SK-N-SH (cell line): ENCODE data around the gene RBM18. TPM values are rescaled to one million over a fixed set of nuclear protein-coding genes. Genes with fewer than 3 reads are reported as not detected.

Source experiments
- CTCF ChIA-PET: fragments of 300-600, 350-600 bp; formaldehyde crosslinking; extraction: SDS; loops from one replicate; lab custom pipeline; 2021; lab: Yijun Ruan, JAX
- POLR2A ChIA-PET: fragments of 350-600 bp; sonication (Branson Sonifier 250); formaldehyde crosslinking; extraction: SDS; loops from one replicate; lab custom pipeline; 2020; ENCODE audit warnings: antibody characterized with exemption, inconsistent platforms; lab: Yijun Ruan, JAX
- DNase-seq: peaks from one replicate; pipeline ENCODE4 v3.0.0; 2012
- H2AFZ ChIP-seq: fragments of 200-600 bp; sonication (generic); 2 replicates; pipeline ENCODE4 v1.8.1; 2016; ENCODE audit warnings: antibody characterized with exemption, mild to moderate bottlenecking, low read depth
- H3F3A ChIP-seq: fragments of 200-600 bp; sonication (generic); replicated peaks from 2 replicates; pipeline ENCODE3; 2016; ENCODE audit warnings: antibody characterized with exemption, mild to moderate bottlenecking; ENCODE audit not compliant: insufficient read depth
- H3K27ac ChIP-seq, 2 experiments: fragments of 200-500 bp in 1 of 2; fragments of 200-600 bp in 1 of 2; sonication (Bioruptor generic) in 1 of 2; sonication (generic), shearing (Covaris generic) in 1 of 2; 2 replicates each; pipeline versions ENCODE4 v1.5.1 to v1.6.1; 2014 to 2016; ENCODE audit warnings: low read depth in 2 of 2, inconsistent platforms in 1 of 2, low read length in 1 of 2, mild to moderate bottlenecking in 1 of 2, mixed read lengths in 1 of 2
- H3K27me3 ChIP-seq: fragments of 200-600 bp; sonication (generic), shearing (Covaris generic); 2 replicates; pipeline ENCODE4 v1.6.1; 2016; ENCODE audit warnings: mixed run types; ENCODE audit not compliant: insufficient read depth
- H3K36me3 ChIP-seq, 2 experiments: fragments of 200-500 bp in 1 of 2; fragments of 200-600 bp in 1 of 2; sonication (Bioruptor generic) in 1 of 2; sonication (generic) in 1 of 2; replicated peaks in 1 of 2; 2 replicates each; pipeline versions ENCODE3 to v1.5.1; 2014 to 2016; ENCODE audit warnings: low read length in 1 of 2, mild to moderate bottlenecking in 1 of 2; ENCODE audit not compliant: insufficient read depth in 2 of 2, control insufficient read depth in 1 of 2
- H3K4me1 ChIP-seq, 2 experiments: fragments of 200-500 bp in 1 of 2; fragments of 200-600 bp in 1 of 2; sonication (Bioruptor generic) in 1 of 2; sonication (generic), shearing (Covaris generic) in 1 of 2; 2 replicates each; pipeline versions ENCODE4 v1.5.1 to v1.6.1; 2014 to 2016; ENCODE audit warnings: low read depth in 1 of 2, low read length in 1 of 2, mixed run types in 1 of 2; ENCODE audit not compliant: insufficient read depth in 2 of 2, control insufficient read depth in 1 of 2
- H3K4me2 ChIP-seq: fragments of 200-600 bp; sonication (generic), shearing (Covaris generic); 2 replicates; pipeline ENCODE4 v1.6.1; 2017; ENCODE audit warnings: mixed run types
- H3K4me3 ChIP-seq, 2 experiments: fragments of 200-500 bp in 1 of 2; fragments of 200-600 bp in 1 of 2; sonication (Bioruptor generic) in 1 of 2; sonication (generic), shearing (Covaris generic) in 1 of 2; 2 replicates each; pipeline versions ENCODE4 v1.5.1 to v1.8.1; 2014 to 2016; ENCODE audit warnings: low read depth in 2 of 2, inconsistent platforms in 1 of 2, low read length in 1 of 2, mild to moderate bottlenecking in 1 of 2, mixed read lengths in 1 of 2, moderate library complexity in 1 of 2
- H3K79me2 ChIP-seq: fragments of 200-600 bp; sonication (generic); 2 replicates; pipeline ENCODE4 v1.8.1; 2017; ENCODE audit warnings: mild to moderate bottlenecking; ENCODE audit not compliant: insufficient read depth
- H3K9ac ChIP-seq: fragments of 200-600 bp; sonication (generic); 2 replicates; pipeline ENCODE4 v1.6.1; 2017; ENCODE audit warnings: mixed run types
- H3K9me2 ChIP-seq: fragments of 200-600 bp; sonication (generic); 2 replicates; pipeline ENCODE4 v1.6.1; 2017; ENCODE audit warnings: mixed run types
- H3K9me3 ChIP-seq: fragments of 200-600 bp; sonication (generic); 2 replicates; pipeline ENCODE4 v1.6.1; 2017; ENCODE audit warnings: mixed run types, mild to moderate bottlenecking, moderate library complexity
- H4K20me1 ChIP-seq: fragments of 200-600 bp; sonication (generic); 2 replicates; pipeline ENCODE4 v1.6.1; 2017; ENCODE audit warnings: mild to moderate bottlenecking, mixed run types; ENCODE audit not compliant: insufficient read depth
- CHD2 ChIP-seq: fragments of 150-350 bp; IDR thresholded peaks from 2 replicates; pipeline ENCODE4 v1.6.1; 2018; ENCODE audit warnings: low read length; ENCODE audit not compliant: partially characterized antibody
- EZH2phosphoT487 ChIP-seq: fragments of 200-600 bp; sonication (generic); IDR thresholded peaks from 2 replicates; pipeline ENCODE4 v1.6.1; 2017; ENCODE audit warnings: low read depth, mixed run types, mild to moderate bottlenecking, antibody characterized with exemption, moderate library complexity, borderline replicate concordance
- FOSL2 ChIP-seq: IDR thresholded peaks from 2 replicates; pipeline ENCODE4 v1.4.0; 2012; ENCODE audit warnings: low read depth, mild to moderate bottlenecking, moderate library complexity, borderline replicate concordance
- FOXJ3 ChIP-seq: sonication (generic); formaldehyde crosslinking; IDR thresholded peaks from 2 replicates; pipeline ENCODE4 v1.5.1; 2020; ENCODE audit warnings: mild to moderate bottlenecking, missing genetic modification reagents
- GATA2 ChIP-seq: sonication (generic); formaldehyde crosslinking; IDR thresholded peaks from 2 replicates; pipeline ENCODE4 v1.5.0; 2020; ENCODE audit warnings: mild to moderate bottlenecking, missing genetic modification reagents
- IRF3 ChIP-seq: fragments of 150-350 bp; IDR thresholded peaks from 2 replicates; pipeline ENCODE4 v1.6.1; 2016; ENCODE audit warnings: mild to moderate bottlenecking, low read depth, low read length
- MEF2A ChIP-seq: IDR thresholded peaks from 2 replicates; pipeline ENCODE4 v1.4.0; 2012; ENCODE audit warnings: low read depth, borderline replicate concordance
- MXI1 ChIP-seq: IDR thresholded peaks from 2 replicates; pipeline ENCODE4 v1.6.1; 2012; ENCODE audit warnings: mild to moderate bottlenecking, low read depth, low read length, improper control_type of control experiment
- NFIC ChIP-seq: IDR thresholded peaks from 2 replicates; pipeline ENCODE4 v1.4.0; 2012; ENCODE audit warnings: borderline replicate concordance
- POLR2AphosphoS5 ChIP-seq: IDR thresholded peaks from 2 replicates; pipeline ENCODE4 v1.6.1; 2012; ENCODE audit warnings: low read depth, low read length
- RXRA ChIP-seq: IDR thresholded peaks from 2 replicates; pipeline ENCODE4 v1.4.0; 2012; ENCODE audit warnings: low read depth, mild to moderate bottlenecking, borderline replicate concordance
- TEAD4 ChIP-seq: IDR thresholded peaks from 2 replicates; pipeline ENCODE4 v1.4.0; 2012; ENCODE audit warnings: mild to moderate bottlenecking, borderline replicate concordance; ENCODE audit not compliant: insufficient read depth
- USF2 ChIP-seq: fragments of 150-350 bp; IDR thresholded peaks from 2 replicates; pipeline ENCODE4 v1.6.1; 2017; ENCODE audit warnings: antibody characterized with exemption, low read length, low read depth, borderline replicate concordance
- YY1 ChIP-seq: IDR thresholded peaks from 2 replicates; pipeline ENCODE4 v1.4.0; 2012; ENCODE audit warnings: low read depth, mild to moderate bottlenecking
- WGBS: methylation state at CpG from one replicate; pipeline ENCODE4 v1.1.6; 2017; ENCODE audit warnings: low lambda C conversion rate; 5-methylcytosine and 5-hydroxymethylcytosine counted together
- polyA plus RNA-seq, 3 experiments: library from polyadenylated mRNA; depleted of rRNA; stranded (reverse); fragments of >200 nt; gene quantifications; 2 replicates each; pipeline ENCODE4 v1.2.3, GENCODE V29; 2012
- TF ChIP-seq, protein P1 (sequence below): IDR thresholded peaks from 2 replicates; pipeline ENCODE4; 2012
- TF ChIP-seq, protein P2 (sequence below): IDR thresholded peaks from 2 replicates; pipeline ENCODE4 v1.4.0; 2012; ENCODE audit warnings: low read depth

Gene RBM18
- polyA plus RNA-seq, 1 of the 3 experiments (the other 2 are of a cell fraction): 8.2 TPM

GRCh38 chr9:122256206-122256605, 8.4 kb downstream of the RBM18 start:
- H3K36me3 ChIP-seq: peaks cover 31 to 56% of the 10 kb centered on the region in 2 experiments
- H3K9me2 ChIP-seq: no peaks in the 10 kb centered on the region
- H3K4me1 ChIP-seq: peaks cover 0 to 6% of the 10 kb centered on the region in 2 experiments; a peak in 1 of 4 replicates
- H3K4me2 ChIP-seq: no peak overlapping the region
- POLR2A ChIA-PET: interaction anchor here (1.0 kb wide), 1 partner anchor 8 kb away, joined by 3 read pairs; the partner anchor contains the start of genes MRRF and RBM18
- WGBS: 97% methylated on average over 5 of the region's 5 CpGs
- H3K79me2 ChIP-seq: peaks cover 30% of the 10 kb centered on the region
- TF ChIP-seq USF2: no peak
- H3K27me3 ChIP-seq: no peaks in the 10 kb centered on the region
- no peaks in the 10 kb centered on the region for H3K9me3 ChIP-seq
- no peak overlapping the region for H3K9ac ChIP-seq
- H3K4me3 ChIP-seq: no peak overlapping the region
- H2AFZ ChIP-seq: no peak overlapping the region
- no peaks in the 10 kb centered on the region for H3F3A ChIP-seq
- no peaks in the 10 kb centered on the region for H4K20me1 ChIP-seq
- DNase-seq: no peak
- CTCF ChIA-PET: interaction anchor here (1.1 to 1.2 kb wide), 2 partner anchors 131 kb away, joined by 3 read pairs; no protein-coding TSS in a partner anchor
- no peak overlapping the region for H3K27ac ChIP-seq

DNA sequence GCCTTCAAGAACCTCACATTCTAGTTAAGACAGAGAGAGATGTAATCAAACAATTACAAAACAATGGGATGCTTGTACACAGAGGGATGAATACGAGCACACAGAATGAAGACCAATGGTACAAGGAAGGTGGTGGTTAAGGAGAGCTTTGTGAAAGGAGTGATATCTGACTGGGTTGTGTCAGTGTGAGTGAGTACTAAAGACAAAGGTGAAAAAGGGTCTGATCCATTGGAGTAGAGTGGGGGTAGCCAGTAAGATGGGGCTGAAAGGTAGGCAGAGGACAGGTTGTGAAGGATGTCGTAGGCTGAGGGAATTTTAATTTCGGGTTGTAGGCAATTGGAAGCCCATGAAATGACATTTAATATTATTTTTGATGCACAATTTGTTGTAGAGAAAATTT, 9.9 kb downstream of the RBM18 start:
- H3K9ac ChIP-seq: no peak overlapping the region
- H3K9me3 ChIP-seq: no peaks in the 10 kb centered on the region
- H2AFZ ChIP-seq: no peak overlapping the region
- H3K79me2 ChIP-seq: peaks cover 29% of the 10 kb centered on the region
- no peaks in the 10 kb centered on the region for H3F3A ChIP-seq
- no peaks in the 10 kb centered on the region for H4K20me1 ChIP-seq
- H3K4me1 ChIP-seq: peaks cover 0 to 6% of the 10 kb centered on the region in 2 experiments; a peak in 1 of 4 replicates
- 94% methylated on average over 3 of the region's 3 CpGs for WGBS
- H3K27me3 ChIP-seq: no peaks in the 10 kb centered on the region
- H3K27ac ChIP-seq: no peak overlapping the region
- ChIA-PET CTCF (interaction anchor here (1.1 kb wide), 1 partner anchor 244 kb away, joined by 3 read pairs; no protein-coding TSS in a partner anchor), POLR2A (no interaction called here)
- H3K4me2 ChIP-seq: no peak overlapping the region
- H3K4me3 ChIP-seq: no peak overlapping the region
- peaks cover 29 to 55% of the 10 kb centered on the region in 2 experiments for H3K36me3 ChIP-seq
- no peaks in the 10 kb centered on the region for H3K9me2 ChIP-seq
- no peak for DNase-seq
- TF ChIP-seq YY1 (no peak), USF2 (no peak), NFIC (no peak), IRF3 (no peak), RXRA (no peak), EZH2phosphoT487 (no peak), POLR2AphosphoS5 (no peak), FOXJ3 (CRISPR knock-in tag) (no peak), CHD2 (no peak), MXI1 (no peak), TEAD4 (no peak), MEF2A (no peak), GATA2 (CRISPR knock-in tag) (no peak), FOSL2 (no peak)
- TF ChIP-seq, protein P1, sequence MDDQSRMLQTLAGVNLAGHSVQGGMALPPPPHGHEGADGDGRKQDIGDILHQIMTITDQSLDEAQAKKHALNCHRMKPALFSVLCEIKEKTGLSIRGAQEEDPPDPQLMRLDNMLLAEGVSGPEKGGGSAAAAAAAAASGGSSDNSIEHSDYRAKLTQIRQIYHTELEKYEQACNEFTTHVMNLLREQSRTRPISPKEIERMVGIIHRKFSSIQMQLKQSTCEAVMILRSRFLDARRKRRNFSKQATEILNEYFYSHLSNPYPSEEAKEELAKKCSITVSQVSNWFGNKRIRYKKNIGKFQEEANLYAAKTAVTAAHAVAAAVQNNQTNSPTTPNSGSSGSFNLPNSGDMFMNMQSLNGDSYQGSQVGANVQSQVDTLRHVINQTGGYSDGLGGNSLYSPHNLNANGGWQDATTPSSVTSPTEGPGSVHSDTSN: no peak
- TF ChIP-seq, protein P2, sequence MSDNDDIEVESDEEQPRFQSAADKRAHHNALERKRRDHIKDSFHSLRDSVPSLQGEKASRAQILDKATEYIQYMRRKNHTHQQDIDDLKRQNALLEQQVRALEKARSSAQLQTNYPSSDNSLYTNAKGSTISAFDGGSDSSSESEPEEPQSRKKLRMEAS: no peak
- TF ChIP-seq, all 33 proteins: peak for 0
